Loucy (cell line): ENCODE results near the gene BNIPL.

Experiments
- CTCF ChIP-seq: fragments of 200-600 bp; sonication (generic); conservative IDR thresholded peaks from 2 replicates; pipeline ENCODE4 v1.5.1; 2014; ENCODE audit warnings: mild to moderate bottlenecking, antibody characterized with exemption, low read length
- EZH2phosphoT487 ChIP-seq: fragments of 200-600 bp; IDR thresholded peaks from 2 replicates; pipeline ENCODE4 v1.6.1; 2018; ENCODE audit warnings: antibody characterized with exemption, mild to moderate bottlenecking, moderate library complexity, borderline replicate concordance

GRCh38 chr1:150994248-150994647, 42.1 kb upstream of the BNIPL start:
- TF ChIP-seq CTCF, result no peak
- TF ChIP-seq EZH2phosphoT487, result no peak
